Lower leg skin (tissue), 3 donors: ENCODE measurements around the gene MTG1.

Experiments
- CTCF ChIP-seq, 3 donors: fragments of 450-650 bp; IDR thresholded peaks; one replicate each; pipeline ENCODE4 v1.5.1; 2016; ENCODE audit warnings: antibody characterized with exemption in 3 of 3, mild to moderate bottlenecking in 3 of 3, moderate library complexity in 2 of 3
- POLR2A ChIP-seq, 2 donors: fragments of 450-650 bp; IDR thresholded peaks; one replicate each; pipeline ENCODE4 v1.6.1; 2016 to 2017; ENCODE audit warnings: antibody characterized with exemption in 2 of 2, mild to moderate bottlenecking in 1 of 2, moderate library complexity in 1 of 2

- TF ChIP-seq CTCF (IDR thresholded peaks at IDR 0.05) (no peak), POLR2A (IDR thresholded peaks at IDR 0.05) (no peak)
Measured at GRCh38 chr10:133442967-133443924, 49.3 kb downstream of the MTG1 start.
